MM.1S (cell line): ENCODE results near the gene COLQ.

ENCODE experiments used
- DNase-seq: peaks from one replicate; pipeline ENCODE4 v3.0.0-alpha.2; 2015
- H2AFZ ChIP-seq: fragments of 300-600 bp; sonication (generic); 2 replicates; pipeline ENCODE4 v1.6.0; 2016; ENCODE audit warnings: antibody characterized with exemption, low read length
- H3F3A ChIP-seq: fragments of 300-600 bp; sonication (generic); 2 replicates; pipeline ENCODE4 v1.6.1; 2016; ENCODE audit warnings: mild to moderate bottlenecking, antibody characterized with exemption, low read length, moderate library complexity, mixed read lengths; ENCODE audit not compliant: insufficient read depth
- H3K27ac ChIP-seq: fragments of 300-600 bp; sonication (generic); 2 replicates; pipeline ENCODE4 v1.5.1; 2016; ENCODE audit warnings: mild to moderate bottlenecking, low read length
- H3K27me3 ChIP-seq: fragments of 300-600 bp; sonication (generic); replicated peaks from 2 replicates; pipeline ENCODE4 v1.6.0; 2016; ENCODE audit warnings: low read length; ENCODE audit not compliant: insufficient read depth
- H3K36me3 ChIP-seq: fragments of 300-600 bp; sonication (generic); replicated peaks from 2 replicates; pipeline ENCODE4 v1.6.1; 2016; ENCODE audit warnings: mild to moderate bottlenecking, low read length, mixed read lengths; ENCODE audit not compliant: insufficient read depth
- H3K4me1 ChIP-seq: fragments of 300-600 bp; sonication (generic); 2 replicates; pipeline ENCODE4 v1.6.1; 2016; ENCODE audit warnings: low read length, mixed read lengths
- H3K4me2 ChIP-seq: fragments of 300-600 bp; sonication (generic); 2 replicates; pipeline ENCODE4 v1.6.0; 2016; ENCODE audit warnings: low read depth, low read length
- H3K4me3 ChIP-seq: fragments of 300-600 bp; sonication (generic); 2 replicates; pipeline ENCODE4 v1.5.1; 2016; ENCODE audit warnings: low read length, mixed read lengths
- H3K79me2 ChIP-seq: fragments of 300-600 bp; sonication (generic); 2 replicates; pipeline ENCODE4 v1.6.1; 2016; ENCODE audit warnings: mixed run types, low read length, mixed read lengths
- H3K9ac ChIP-seq: fragments of 300-600 bp; sonication (generic); 2 replicates; pipeline ENCODE4 v1.6.1; 2016; ENCODE audit warnings: low read length, mixed read lengths
- H3K9me2 ChIP-seq: fragments of 300-600 bp; sonication (generic); replicated peaks from 2 replicates; pipeline ENCODE4 v1.6.1; 2016; ENCODE audit warnings: mild to moderate bottlenecking, low read length, mixed read lengths; ENCODE audit not compliant: insufficient read depth
- H3K9me3 ChIP-seq: fragments of 300-600 bp; sonication (generic); replicated peaks from 2 replicates; pipeline ENCODE4 v1.6.1; 2016; ENCODE audit warnings: mild to moderate bottlenecking, low read length, mixed read lengths; ENCODE audit not compliant: insufficient read depth
- H4K20me1 ChIP-seq: fragments of 300-600 bp; sonication (generic); 2 replicates; pipeline ENCODE4 v1.6.1; 2016; ENCODE audit warnings: mild to moderate bottlenecking, low read length, moderate library complexity, mixed read lengths; ENCODE audit not compliant: insufficient read depth
- CTCF ChIP-seq: fragments of 300-600 bp; sonication (generic); IDR thresholded peaks from 2 replicates; pipeline ENCODE4 v1.5.1; 2016; ENCODE audit warnings: antibody characterized with exemption, low read length, mixed read lengths
- EZH2 ChIP-seq: fragments of 300-600 bp; sonication (generic); optimal IDR thresholded peaks from 2 replicates; pipeline ENCODE3; 2017; ENCODE audit warnings: low read depth, mild to moderate bottlenecking, antibody characterized with exemption, low read length, mixed read lengths
- EZH2phosphoT487 ChIP-seq: fragments of 300-600 bp; sonication (generic); IDR thresholded peaks from 2 replicates; pipeline ENCODE4 v1.6.1; 2018; ENCODE audit warnings: antibody characterized with exemption, low read length

The COLQ gene

DNA sequence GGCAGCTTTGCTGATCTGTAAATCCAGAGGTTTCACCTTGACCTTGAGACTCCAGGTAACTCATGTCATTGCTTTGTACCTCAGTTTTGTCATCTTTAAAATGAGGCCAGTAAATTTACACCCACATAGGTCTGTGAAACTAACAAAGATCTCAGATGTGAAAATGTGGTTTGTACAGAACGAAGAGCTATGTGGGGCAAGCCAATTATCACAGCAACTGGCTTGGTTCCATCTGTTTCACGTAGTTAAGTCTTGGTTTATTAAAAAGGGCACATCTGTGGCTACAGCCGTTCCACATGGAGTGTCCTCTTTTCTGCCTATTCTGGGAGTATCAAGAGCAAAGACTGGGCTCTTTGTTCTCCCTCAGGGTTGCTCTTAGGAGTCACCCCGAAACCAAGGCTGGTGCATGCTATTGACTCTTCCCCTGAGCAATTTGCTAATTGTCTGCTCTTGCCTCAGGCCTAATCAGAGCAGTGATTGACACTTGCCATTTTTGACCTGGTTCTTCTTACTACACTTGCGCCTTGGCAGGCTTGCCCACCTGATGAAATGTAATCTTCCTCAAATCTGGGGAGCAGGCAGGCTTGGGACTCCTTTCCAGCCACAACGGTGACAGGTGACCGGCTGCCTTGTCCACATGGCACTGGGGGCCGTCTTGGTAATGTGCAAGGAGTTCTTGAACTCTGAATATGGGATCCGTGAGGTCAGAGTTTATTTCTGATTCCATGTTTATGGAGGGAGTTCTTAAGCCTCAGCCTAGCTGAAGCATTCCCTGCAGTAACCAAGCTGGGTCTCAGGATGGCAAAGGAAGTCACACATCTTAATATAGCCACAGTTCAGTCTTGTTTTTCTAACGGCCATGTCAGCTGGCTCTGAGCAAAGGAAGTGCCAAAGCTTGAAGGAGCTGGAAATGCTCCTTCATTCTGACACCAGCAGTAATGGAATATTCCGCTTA lies 54.0 kb downstream of the COLQ start:
- Histone ChIP-seq H3K9me3 (no peaks in the 10 kb centered on the region), H2AFZ (no peak overlapping the region), H3K27ac (no peak overlapping the region), H4K20me1 (no peaks in the 10 kb centered on the region), H3K4me2 (no peak overlapping the region), H3K9me2 (no peaks in the 10 kb centered on the region), H3K36me3 (no peaks in the 10 kb centered on the region), H3K27me3 (no peaks in the 10 kb centered on the region), H3K79me2 (no peaks in the 10 kb centered on the region), H3K4me3 (no peak overlapping the region), H3K4me1 (no peaks in the 10 kb centered on the region), H3K9ac (no peak overlapping the region), H3F3A (no peaks in the 10 kb centered on the region)
- TF ChIP-seq EZH2 (no peak), CTCF (no peak)
- no peak for DNase-seq

GRCh38 chr3:15465876-15466585 lies 55.5 kb downstream of the COLQ start:
- DNase-seq: no peak
- Histone ChIP-seq H4K20me1 (no peaks in the 10 kb centered on the region), H2AFZ (no peak overlapping the region), H3K79me2 (no peaks in the 10 kb centered on the region), H3K9me2 (no peaks in the 10 kb centered on the region), H3K4me2 (no peak overlapping the region), H3K4me3 (no peak overlapping the region), H3K27ac (no peak overlapping the region), H3K36me3 (no peaks in the 10 kb centered on the region), H3K9ac (no peak overlapping the region), H3K4me1 (peaks cover 6% of the 10 kb centered on the region), H3K9me3 (no peaks in the 10 kb centered on the region), H3F3A (no peaks in the 10 kb centered on the region), H3K27me3 (no peaks in the 10 kb centered on the region)
- TF ChIP-seq CTCF (no peak), EZH2phosphoT487 (no peak), EZH2 (no peak)

DNA sequence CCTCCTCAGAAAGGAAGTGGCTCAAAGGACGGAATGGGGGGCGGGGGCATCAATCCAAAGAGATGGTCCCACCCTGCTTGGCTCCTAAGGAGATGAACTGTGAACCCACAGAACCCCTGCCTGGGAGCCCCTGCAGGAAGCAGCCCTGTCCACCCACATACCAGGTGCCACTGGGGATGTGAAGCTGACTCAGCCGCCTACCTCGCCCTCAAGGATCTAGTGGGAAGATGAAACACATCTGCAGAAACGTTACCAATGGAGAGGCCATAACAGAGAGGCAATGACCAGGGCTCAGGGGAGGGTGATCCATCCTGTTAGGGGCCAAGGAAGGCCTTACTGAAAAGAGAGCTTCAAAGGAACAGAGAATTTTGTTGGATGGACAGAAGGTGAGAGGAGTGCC lies 59.1 kb downstream of the COLQ start:
- TF ChIP-seq CTCF: no peak

More for the DNA sequence above, 59.1 kb downstream of the COLQ start:
- H3K79me2 ChIP-seq: no peaks in the 10 kb centered on the region
- H3K9me2 ChIP-seq: no peaks in the 10 kb centered on the region
- no peak overlapping the region for H3K27ac ChIP-seq
- no peak overlapping the region for H3K4me3 ChIP-seq
- H3K9ac ChIP-seq: no peak overlapping the region
- H3K4me2 ChIP-seq: no peak overlapping the region
- peaks cover 12% of the 10 kb centered on the region for H3K4me1 ChIP-seq
- no peaks in the 10 kb centered on the region for H3K9me3 ChIP-seq
- H3K27me3 ChIP-seq: no peaks in the 10 kb centered on the region
- no peak for DNase-seq
- H3F3A ChIP-seq: no peaks in the 10 kb centered on the region
- no peak overlapping the region for H2AFZ ChIP-seq
- H3K36me3 ChIP-seq: no peaks in the 10 kb centered on the region
- no peaks in the 10 kb centered on the region for H4K20me1 ChIP-seq
